HEK293T (cell line): ENCODE results near the gene IFNK.
A peak's percentile ranks its signal among the peaks of the same experiment; 100 is the strongest.

Experiments used
- CTCF ChIA-PET: fragments of 350-600 bp; formaldehyde crosslinking; extraction: SDS; loops from one replicate; lab custom pipeline; 2021; ENCODE audit warnings: antibody characterized with exemption, inconsistent platforms; lab: Yijun Ruan, JAX
- POLR2A ChIA-PET: fragments of 350-600 bp; formaldehyde crosslinking; extraction: SDS; loops from one replicate; lab custom pipeline; 2020; ENCODE audit warnings: antibody characterized with exemption, inconsistent platforms; lab: Yijun Ruan, JAX
- DNase-seq: peaks from one replicate; pipeline ENCODE4 v3.0.0; 2012; ENCODE audit warnings: mixed read lengths; ENCODE audit errors: extremely low spot score
- ARNT ChIP-seq: fragments of 450-650 bp; IDR thresholded peaks from 2 replicates; pipeline ENCODE4 v1.6.1; 2017; ENCODE audit warnings: mild to moderate bottlenecking
- BHLHE40 ChIP-seq: fragments of 450-650 bp; IDR thresholded peaks from 2 replicates; pipeline ENCODE4 v1.6.1; 2016; ENCODE audit warnings: mild to moderate bottlenecking, moderate library complexity, borderline replicate concordance
- CTBP1 ChIP-seq: fragments of 450-650 bp; IDR thresholded peaks from 2 replicates; pipeline ENCODE4 v1.6.1; 2016; ENCODE audit warnings: borderline replicate concordance
- ELF4 ChIP-seq: fragments of 450-650 bp; IDR thresholded peaks from 2 replicates; pipeline ENCODE4 v1.6.1; 2017; ENCODE audit warnings: antibody characterized with exemption
- FOXA1 ChIP-seq: fragments of 450-650 bp; IDR thresholded peaks from 2 replicates; pipeline ENCODE4 v1.6.1; 2016; ENCODE audit warnings: mild to moderate bottlenecking
- FOXK2 ChIP-seq: fragments of 450-650 bp; IDR thresholded peaks from 2 replicates; pipeline ENCODE4 v1.6.1; 2016; ENCODE audit warnings: mild to moderate bottlenecking
- FOXM1 ChIP-seq: fragments of 450-650 bp; IDR thresholded peaks from 2 replicates; pipeline ENCODE4 v1.6.1; 2017; ENCODE audit warnings: mild to moderate bottlenecking, borderline replicate concordance
- HDGF ChIP-seq: fragments of 450-650 bp; IDR thresholded peaks from 2 replicates; pipeline ENCODE4 v1.6.1; 2017; ENCODE audit warnings: antibody characterized with exemption, borderline replicate concordance
- L3MBTL2 ChIP-seq: fragments of 450-650 bp; conservative IDR thresholded peaks from 2 replicates; pipeline ENCODE4 v1.6.1; 2016; ENCODE audit warnings: mild to moderate bottlenecking
- LEF1 ChIP-seq: fragments of 450-650 bp; IDR thresholded peaks from 2 replicates; pipeline ENCODE4 v1.6.1; 2017; ENCODE audit warnings: mild to moderate bottlenecking, borderline replicate concordance
- NFRKB ChIP-seq: fragments of 450-650 bp; IDR thresholded peaks from 2 replicates; pipeline ENCODE4 v1.6.1; 2016; ENCODE audit warnings: mild to moderate bottlenecking, moderate library complexity
- SP1 ChIP-seq: fragments of 450-650 bp; IDR thresholded peaks from 2 replicates; pipeline ENCODE4 v1.6.1; 2017
- SUZ12 ChIP-seq: fragments of 450-650 bp; IDR thresholded peaks from 2 replicates; pipeline ENCODE4 v1.6.1; 2016; ENCODE audit warnings: mild to moderate bottlenecking
- TARDBP ChIP-seq: fragments of 450-650 bp; IDR thresholded peaks from 2 replicates; pipeline ENCODE4 v1.6.1; 2016
- ZNF384 ChIP-seq: fragments of 450-650 bp; IDR thresholded peaks from 2 replicates; pipeline ENCODE4 v1.6.1; 2016
- TF ChIP-seq, protein P1 (sequence below): fragments of 450-650 bp; IDR thresholded peaks from 2 replicates; pipeline ENCODE4 v1.6.1; 2016

Gene IFNK

DNA sequence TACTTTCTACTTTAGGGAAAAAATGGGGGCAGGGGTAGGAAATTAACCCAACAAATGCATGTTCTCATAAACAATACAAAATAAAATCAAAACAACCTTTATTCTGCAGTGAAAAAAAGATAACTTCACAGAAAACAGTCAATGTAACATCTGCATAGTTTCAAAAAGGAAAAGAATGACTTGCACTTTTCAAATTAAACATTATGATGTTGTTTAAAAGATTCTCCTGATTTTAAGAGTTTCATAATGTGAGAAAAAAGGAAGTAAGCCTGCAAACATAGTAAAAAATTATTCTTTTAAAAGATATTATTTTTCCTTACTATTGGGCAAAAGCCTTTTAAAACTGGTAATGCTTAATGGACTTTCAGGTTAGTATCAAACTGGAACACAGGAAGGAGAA, 41.6 kb downstream of the IFNK start:
- no peak for DNase-seq
- ChIA-PET POLR2A (no interaction called here), CTCF (no interaction called here)
- no peak for TF ChIP-seq NFRKB

- CTCF ChIA-PET: no interaction called here
- DNase-seq: no peak
- POLR2A ChIA-PET: no interaction called here
- TF ChIP-seq ZNF384 (no peak), SP1 (no peak), FOXK2 (no peak), HDGF (no peak), BHLHE40 (no peak), FOXM1 (no peak), TARDBP (no peak), ELF4 (no peak), LEF1 (no peak)
These were observed 42.0 kb downstream of the IFNK start for GRCh38 chr9:27566118-27566517.

DNA sequence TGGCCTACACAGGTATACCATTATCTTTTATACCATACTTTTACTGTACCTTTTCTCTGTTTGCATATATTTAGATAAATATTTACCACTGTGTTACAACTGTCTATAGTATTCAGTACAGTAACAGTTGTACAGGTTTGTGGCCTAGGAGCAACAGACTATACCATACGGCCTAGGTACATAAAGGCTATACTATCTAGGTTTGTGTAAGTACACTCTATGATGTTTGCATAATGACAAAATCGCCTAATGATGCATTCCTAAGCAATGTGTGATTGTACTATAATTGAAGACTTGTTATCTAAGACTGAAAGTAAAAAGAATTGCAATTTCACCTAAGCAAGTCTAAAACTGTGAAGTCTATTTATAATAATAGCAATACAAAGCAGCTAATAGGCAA, 45.3 kb downstream of the IFNK start:
- DNase-seq: no peak
- POLR2A ChIA-PET: no interaction called here
- CTCF ChIA-PET: no interaction called here
- TF ChIP-seq FOXA1 (no peak), SP1 (no peak), FOXM1 (no peak), HDGF (no peak), TARDBP (no peak), BHLHE40 (no peak), ELF4 (no peak)
- TF ChIP-seq, protein P1, sequence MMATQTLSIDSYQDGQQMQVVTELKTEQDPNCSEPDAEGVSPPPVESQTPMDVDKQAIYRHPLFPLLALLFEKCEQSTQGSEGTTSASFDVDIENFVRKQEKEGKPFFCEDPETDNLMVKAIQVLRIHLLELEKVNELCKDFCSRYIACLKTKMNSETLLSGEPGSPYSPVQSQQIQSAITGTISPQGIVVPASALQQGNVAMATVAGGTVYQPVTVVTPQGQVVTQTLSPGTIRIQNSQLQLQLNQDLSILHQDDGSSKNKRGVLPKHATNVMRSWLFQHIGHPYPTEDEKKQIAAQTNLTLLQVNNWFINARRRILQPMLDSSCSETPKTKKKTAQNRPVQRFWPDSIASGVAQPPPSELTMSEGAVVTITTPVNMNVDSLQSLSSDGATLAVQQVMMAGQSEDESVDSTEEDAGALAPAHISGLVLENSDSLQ: no peak

DNA sequence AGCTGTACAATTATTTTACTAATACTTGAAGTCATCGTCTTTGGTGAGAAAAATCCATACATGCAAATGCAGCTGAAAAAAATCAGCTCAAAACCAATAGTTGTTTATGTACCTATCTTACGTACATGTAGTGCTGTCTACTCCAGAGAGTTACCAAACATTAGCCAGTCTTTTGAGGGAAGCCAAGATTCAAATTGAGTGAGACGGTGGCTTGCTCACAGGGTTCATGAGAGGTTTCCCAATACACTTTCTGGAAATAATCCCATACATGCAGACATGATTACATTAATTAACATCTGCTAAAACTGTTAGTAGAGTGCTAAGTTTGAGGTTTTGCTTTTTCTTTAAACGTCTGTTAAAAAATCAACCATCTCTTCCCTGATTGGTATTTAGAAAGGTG, 46.9 kb downstream of the IFNK start:
- POLR2A ChIA-PET: no interaction called here
- TF ChIP-seq, protein P1: no peak
- TF ChIP-seq SP1 (no peak), ZNF384 (no peak)
- CTCF ChIA-PET: no interaction called here
- no peak for DNase-seq

GRCh38 chr9:27572061-27572460, 48.0 kb downstream of the IFNK start:
- DNase-seq: no peak
- POLR2A ChIA-PET: no interaction called here
- CTCF ChIA-PET: no interaction called here
- TF ChIP-seq HDGF (no peak), SUZ12 (no peak), L3MBTL2 (no peak), ARNT (no peak), TARDBP (no peak), BHLHE40 (no peak), ELF4 (no peak), FOXK2 (no peak), SP1 (no peak), FOXM1 (no peak), CTBP1 (no peak), ZNF384 (no peak), NFRKB (no peak), LEF1 (no peak), FOXA1 (no peak)
- TF ChIP-seq, protein P1: no peak

DNA sequence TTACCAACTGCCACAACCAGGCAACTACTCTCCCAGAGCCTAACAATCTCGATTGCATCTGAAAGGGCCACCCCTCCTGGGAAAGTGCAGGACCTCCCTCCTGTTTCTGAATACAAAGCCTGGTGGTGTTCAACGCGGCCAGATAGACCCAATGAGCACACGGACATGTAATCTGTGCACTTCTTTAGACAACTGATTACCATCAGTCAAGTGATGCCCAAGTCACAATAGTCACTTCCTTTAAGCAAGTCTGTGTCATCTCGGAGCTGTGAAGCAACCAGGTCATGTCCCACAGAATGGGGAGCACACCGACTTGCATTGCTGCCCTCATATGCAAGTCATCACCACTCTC, 48.5 kb downstream of the IFNK start:
- ChIA-PET CTCF (no interaction called here), POLR2A (interaction anchor here (0.6 kb wide), 1 partner anchor 522 kb away, joined by 3 read pairs; no protein-coding TSS in a partner anchor)
- peak; percentile 17 for DNase-seq
- TF ChIP-seq CTBP1 (no peak), NFRKB (no peak), FOXK2 (no peak), ELF4 (no peak), LEF1 (no peak), FOXM1 (no peak), FOXA1 (no peak), ARNT (no peak), HDGF (no peak), SP1 (no peak), SUZ12 (no peak)

DNA sequence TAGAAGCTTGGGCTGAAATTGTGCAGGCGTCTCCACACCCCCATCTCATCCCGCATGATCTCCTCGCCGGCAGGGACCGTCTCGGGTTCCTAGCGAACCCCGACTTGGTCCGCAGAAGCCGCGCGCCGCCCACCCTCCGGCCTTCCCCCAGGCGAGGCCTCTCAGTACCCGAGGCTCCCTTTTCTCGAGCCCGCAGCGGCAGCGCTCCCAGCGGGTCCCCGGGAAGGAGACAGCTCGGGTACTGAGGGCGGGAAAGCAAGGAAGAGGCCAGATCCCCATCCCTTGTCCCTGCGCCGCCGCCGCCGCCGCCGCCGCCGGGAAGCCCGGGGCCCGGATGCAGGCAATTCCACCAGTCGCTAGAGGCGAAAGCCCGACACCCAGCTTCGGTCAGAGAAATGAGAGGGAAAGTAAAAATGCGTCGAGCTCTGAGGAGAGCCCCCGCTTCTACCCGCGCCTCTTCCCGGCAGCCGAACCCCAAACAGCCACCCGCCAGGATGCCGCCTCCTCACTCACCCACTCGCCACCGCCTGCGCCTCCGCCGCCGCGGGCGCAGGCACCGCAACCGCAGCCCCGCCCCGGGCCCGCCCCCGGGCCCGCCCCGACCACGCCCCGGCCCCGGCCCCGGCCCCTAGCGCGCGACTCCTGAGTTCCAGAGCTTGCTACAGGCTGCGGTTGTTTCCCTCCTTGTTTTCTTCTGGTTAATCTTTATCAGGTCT, 49.0 kb downstream of the IFNK start, which contains the start of gene C9orf72:
C9orf72 (minus strand) TSS at position 564 of the 716 bp plus-strand sequence. CDS start 6,361 bp downstream, outside the sequence.
- CTCF ChIA-PET: no interaction called here
- TF ChIP-seq L3MBTL2 (peak; percentile 45), FOXA1 (no peak)
- DNase-seq: peak; percentile 87
- POLR2A ChIA-PET: interaction anchor here (0.6 kb wide), 1 partner anchor 522 kb away, joined by 3 read pairs; no protein-coding TSS in a partner anchor
